ENCODE results near the gene CC2D2A.

Gene CC2D2A

DNA sequence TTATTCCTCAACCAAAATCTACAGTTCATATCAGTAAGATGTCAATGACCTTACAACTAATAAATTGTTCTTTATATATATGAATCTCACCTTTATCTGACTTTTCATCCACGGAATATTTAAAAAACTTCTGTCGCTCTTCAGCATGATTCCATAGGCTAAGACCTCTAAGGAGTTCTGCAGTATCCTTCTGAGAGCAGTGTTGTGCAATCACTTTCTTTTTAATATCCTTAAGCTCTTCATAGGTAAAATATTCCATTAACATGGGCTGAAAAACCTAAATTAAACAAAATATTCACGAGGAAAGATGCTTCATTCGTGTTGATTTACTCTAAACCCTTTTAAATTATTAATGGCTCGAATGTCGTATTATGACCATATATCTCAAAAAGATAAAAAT is 168.7 kb downstream of the CC2D2A start:
- no peak for DNase-seq (ENCODE audit: low spot score)
- TF ChIP-seq, protein P1, sequence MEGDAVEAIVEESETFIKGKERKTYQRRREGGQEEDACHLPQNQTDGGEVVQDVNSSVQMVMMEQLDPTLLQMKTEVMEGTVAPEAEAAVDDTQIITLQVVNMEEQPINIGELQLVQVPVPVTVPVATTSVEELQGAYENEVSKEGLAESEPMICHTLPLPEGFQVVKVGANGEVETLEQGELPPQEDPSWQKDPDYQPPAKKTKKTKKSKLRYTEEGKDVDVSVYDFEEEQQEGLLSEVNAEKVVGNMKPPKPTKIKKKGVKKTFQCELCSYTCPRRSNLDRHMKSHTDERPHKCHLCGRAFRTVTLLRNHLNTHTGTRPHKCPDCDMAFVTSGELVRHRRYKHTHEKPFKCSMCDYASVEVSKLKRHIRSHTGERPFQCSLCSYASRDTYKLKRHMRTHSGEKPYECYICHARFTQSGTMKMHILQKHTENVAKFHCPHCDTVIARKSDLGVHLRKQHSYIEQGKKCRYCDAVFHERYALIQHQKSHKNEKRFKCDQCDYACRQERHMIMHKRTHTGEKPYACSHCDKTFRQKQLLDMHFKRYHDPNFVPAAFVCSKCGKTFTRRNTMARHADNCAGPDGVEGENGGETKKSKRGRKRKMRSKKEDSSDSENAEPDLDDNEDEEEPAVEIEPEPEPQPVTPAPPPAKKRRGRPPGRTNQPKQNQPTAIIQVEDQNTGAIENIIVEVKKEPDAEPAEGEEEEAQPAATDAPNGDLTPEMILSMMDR (IDR thresholded peaks at IDR 0.05; ENCODE audit: extremely low read depth, missing control alignments), result no peak

DNA sequence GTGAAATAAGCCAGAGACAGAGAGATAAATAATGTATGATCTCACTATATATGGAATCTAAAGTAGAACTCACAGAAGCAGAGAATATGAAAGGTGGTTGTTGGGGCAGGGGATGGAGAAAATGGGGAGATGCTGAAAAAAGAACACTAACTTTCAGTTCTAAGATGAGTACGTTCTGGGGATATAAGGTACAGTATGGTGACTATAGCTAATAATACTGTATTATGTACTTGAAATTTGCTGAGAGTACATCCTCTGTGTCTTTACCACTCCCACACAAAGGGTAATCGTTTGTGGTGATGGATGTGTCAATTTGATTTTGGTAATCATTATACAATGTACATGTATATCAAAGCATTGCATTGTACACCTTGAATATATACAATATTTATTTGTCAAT is 178.9 kb downstream of the CC2D2A start:
- DNase-seq (ENCODE audit: low spot score), result no peak
- TF ChIP-seq, protein P1 (IDR thresholded peaks at IDR 0.05; ENCODE audit: extremely low read depth, missing control alignments), result no peak

DNA sequence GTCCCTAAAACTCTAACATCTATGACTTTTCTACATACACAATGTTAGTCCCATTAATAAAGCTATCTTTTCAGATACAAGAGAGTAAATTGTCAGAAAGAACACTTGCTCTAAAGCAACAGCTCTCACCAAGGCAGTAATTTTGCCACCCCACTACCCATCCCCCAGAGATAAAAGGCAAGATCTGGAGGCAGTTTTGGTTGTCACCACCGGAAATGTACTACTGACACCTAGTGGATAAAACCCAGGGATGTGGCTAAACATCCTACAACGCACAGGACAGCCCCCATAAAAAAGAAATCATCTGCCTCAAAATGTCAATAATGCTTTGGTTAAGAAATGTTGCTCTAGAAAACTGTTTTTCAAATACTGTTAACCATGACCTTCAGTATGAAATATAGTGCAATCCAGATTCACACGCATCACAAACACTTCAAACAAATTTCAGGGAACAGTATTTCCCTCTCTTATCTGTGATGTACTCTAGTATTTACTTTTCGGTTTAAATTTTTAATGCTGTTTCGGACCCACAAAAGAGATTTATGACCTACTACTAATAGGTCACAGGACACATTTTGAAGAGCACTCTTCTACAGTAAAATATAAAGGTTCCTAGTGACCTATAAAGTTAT is 180.3 kb downstream of the CC2D2A start:
- DNase-seq (ENCODE audit: low spot score), result peak; percentile 38
- TF ChIP-seq, protein P1 (IDR thresholded peaks at IDR 0.05; ENCODE audit: extremely low read depth, missing control alignments), result peak; percentile 39

Data from GM20000 (cell line).